Measurements from ENCODE around the gene VWA8.

Gene VWA8

GRCh38 chr13:41858780-41859179 lies 102.1 kb downstream of the VWA8 start:
- peaks cover 0 to 7% of the 10 kb centered on the region in 2 experiments; a peak in 2 of 3 replicates for H3K36me3 ChIP-seq (ENCODE audit: control insufficient read depth in 2 of 2, insufficient read depth in 1 of 2, low read length in 2 of 2)
- H3K4me1 ChIP-seq (ENCODE audit: control insufficient read depth, insufficient read depth, low read length): peaks cover 5% of the 10 kb centered on the region; the same call in 1 of the 2 replicates
- CTCF ChIA-PET: no interaction called here
- no peak overlapping the region for H3K4me3 ChIP-seq (ENCODE audit: low read depth, low read length)
- POLR2A ChIA-PET: no interaction called here
- no peaks in the 10 kb centered on the region for H3K9me3 ChIP-seq (ENCODE audit: control insufficient read depth, insufficient read depth, low read depth, low read length)
- no peak for TF ChIP-seq ZBTB21 (tag by site-specific recombination; IDR thresholded peaks at IDR 0.05)
- no peak for TF ChIP-seq ZNF146 (tag by site-specific recombination; IDR thresholded peaks at IDR 0.05)
- no peak for TF ChIP-seq ZNF202 (tag by site-specific recombination; IDR thresholded peaks at IDR 0.05; ENCODE audit: borderline replicate concordance)
- TF ChIP-seq SETDB1 (IDR thresholded peaks at IDR 0.05; ENCODE audit: insufficient read length, low read length): no peak
- TF ChIP-seq ZNF530 (tag by site-specific recombination; IDR thresholded peaks at IDR 0.05; ENCODE audit: low read depth): no peak
- TF ChIP-seq ZNF626 (tag by site-specific recombination; IDR thresholded peaks at IDR 0.05): no peak
- no peak for TF ChIP-seq HIC1 (tag by site-specific recombination; IDR thresholded peaks at IDR 0.05)
- TF ChIP-seq ZNF211 (tag by site-specific recombination; IDR thresholded peaks at IDR 0.05; ENCODE audit: low read depth): no peak
- H3K27ac ChIP-seq (ENCODE audit: extremely low read depth, low read depth, low read length): no peak overlapping the region

GRCh38 chr13:41854758-41855157 lies 106.2 kb downstream of the VWA8 start:
- POLR2A ChIA-PET: no interaction called here
- no peak overlapping the region for H3K27ac ChIP-seq (ENCODE audit: extremely low read depth, low read depth, low read length)
- peaks cover 0 to 4% of the 10 kb centered on the region in 2 experiments; a peak in 2 of 3 replicates for H3K36me3 ChIP-seq (ENCODE audit: control insufficient read depth in 2 of 2, insufficient read depth in 1 of 2, low read length in 2 of 2)
- TF ChIP-seq ZNF423 (tag by site-specific recombination; IDR thresholded peaks at IDR 0.05) (no peak), ZSCAN23 (tag by site-specific recombination; IDR thresholded peaks at IDR 0.05) (no peak), ZBTB44 (tag by site-specific recombination; IDR thresholded peaks at IDR 0.05) (no peak)
- H3K4me3 ChIP-seq (ENCODE audit: low read depth, low read length): no peak overlapping the region
- CTCF ChIA-PET: interaction anchor here (0.7 kb wide), 1 partner anchor 476 kb away, joined by 3 read pairs; no protein-coding TSS in a partner anchor
- H3K4me1 ChIP-seq (ENCODE audit: control insufficient read depth, insufficient read depth, low read length): peaks cover 5% of the 10 kb centered on the region; the same call in 1 of the 2 replicates
- no peaks in the 10 kb centered on the region for H3K9me3 ChIP-seq (ENCODE audit: control insufficient read depth, insufficient read depth, low read depth, low read length)

- Histone ChIP-seq H3K4me1 (ENCODE audit: control insufficient read depth, insufficient read depth, low read length) (no peaks in the 10 kb centered on the region), H3K4me3 (ENCODE audit: low read depth, low read length) (no peak overlapping the region), H3K9me3 (ENCODE audit: control insufficient read depth, insufficient read depth, low read depth, low read length) (no peaks in the 10 kb centered on the region), H3K27ac (ENCODE audit: extremely low read depth, low read depth, low read length) (no peak overlapping the region), H3K36me3 (ENCODE audit: control insufficient read depth in 2 of 2, insufficient read depth in 1 of 2, low read length in 2 of 2) (peaks cover 0 to 4% of the 10 kb centered on the region in 2 experiments; a peak in 2 of 3 replicates)
- ChIA-PET CTCF (no interaction called here), POLR2A (no interaction called here)
- TF ChIP-seq ZNF404 (tag by site-specific recombination; IDR thresholded peaks at IDR 0.05) (no peak), ZNF37A (tag by site-specific recombination; IDR thresholded peaks at IDR 0.05) (no peak), ZNF280D (tag by site-specific recombination; IDR thresholded peaks at IDR 0.05) (no peak), BCL11A (tag by site-specific recombination; IDR thresholded peaks at IDR 0.05; ENCODE audit: low read depth) (no peak), GLI4 (tag by site-specific recombination; IDR thresholded peaks at IDR 0.05) (no peak), ZNF211 (tag by site-specific recombination; IDR thresholded peaks at IDR 0.05; ENCODE audit: low read depth) (no peak), ZNF521 (tag by site-specific recombination; IDR thresholded peaks at IDR 0.05) (no peak), ZNF121 (tag by site-specific recombination; IDR thresholded peaks at IDR 0.05) (no peak), ZNF639 (tag by site-specific recombination; IDR thresholded peaks at IDR 0.05) (no peak), ZFP69B (tag by site-specific recombination; IDR thresholded peaks at IDR 0.05) (no peak), YY1 (tag by site-specific recombination; IDR thresholded peaks at IDR 0.05) (no peak)
These were observed 109.6 kb downstream of the VWA8 start for GRCh38 chr13:41851351-41851750.
